Renal pelvis (tissue), 4 donors: ENCODE measurements around the gene TRMT44. TPM values are rescaled to one million over a fixed set of nuclear protein-coding genes. Genes with fewer than 3 reads are reported as not detected.
A peak's percentile ranks its signal among the peaks of the same experiment; 100 is the strongest.
"Not testable (repeated sequence)": the region's sequence is repeated elsewhere in the genome, so short reads cannot be mapped to it uniquely, and the experiment has no call there.

Experiments
- DNase-seq: peaks from one replicate; pipeline ENCODE4 v3.0.0-alpha.2; 2013
- polyA plus RNA-seq, 3 donors: library from polyadenylated mRNA; unstranded; fragments of 120-200 nt; gene quantifications; one replicate each; pipeline ENCODE4 v1.2.1, GENCODE V29; 2013; ENCODE audit not compliant: insufficient read length in 3 of 3

Gene TRMT44
- polyA plus RNA-seq, 3 donors = 16.9 to 27.2 (median 20.0) TPM

DNA sequence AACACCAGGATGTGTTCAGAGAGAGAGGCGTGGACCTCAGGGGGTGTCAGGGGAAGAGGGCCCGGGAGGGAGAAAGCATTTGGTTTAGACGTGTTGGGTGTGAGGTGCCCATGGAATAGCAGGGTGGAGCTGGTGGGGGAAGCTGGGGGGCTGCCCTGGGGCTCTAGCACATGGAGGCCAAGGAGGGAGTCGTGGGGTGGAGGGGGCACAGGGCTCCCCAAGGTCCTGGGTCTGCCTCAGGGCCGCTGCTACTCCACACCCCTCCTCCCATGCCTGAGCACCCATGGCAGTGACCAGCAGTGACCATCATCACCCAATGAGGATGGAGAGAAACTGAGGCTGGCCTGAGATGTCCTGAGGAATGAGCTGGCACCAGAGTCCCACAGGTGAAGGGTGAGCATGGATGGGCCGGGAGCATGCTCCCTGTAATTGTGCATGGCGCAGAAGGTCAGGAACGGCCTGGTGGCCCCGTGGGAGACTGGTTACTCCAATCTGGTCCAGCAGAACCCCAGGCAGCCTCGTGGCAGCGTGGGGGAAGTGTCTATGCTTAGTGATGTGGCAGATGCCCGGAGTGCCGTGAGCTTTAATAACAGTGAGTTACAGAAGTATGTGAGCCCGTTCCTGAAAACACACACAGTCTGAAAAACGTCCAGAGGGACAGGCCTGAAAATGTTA is 70.2 kb downstream of the TRMT44 start:
- DNase-seq = no peak

DNA sequence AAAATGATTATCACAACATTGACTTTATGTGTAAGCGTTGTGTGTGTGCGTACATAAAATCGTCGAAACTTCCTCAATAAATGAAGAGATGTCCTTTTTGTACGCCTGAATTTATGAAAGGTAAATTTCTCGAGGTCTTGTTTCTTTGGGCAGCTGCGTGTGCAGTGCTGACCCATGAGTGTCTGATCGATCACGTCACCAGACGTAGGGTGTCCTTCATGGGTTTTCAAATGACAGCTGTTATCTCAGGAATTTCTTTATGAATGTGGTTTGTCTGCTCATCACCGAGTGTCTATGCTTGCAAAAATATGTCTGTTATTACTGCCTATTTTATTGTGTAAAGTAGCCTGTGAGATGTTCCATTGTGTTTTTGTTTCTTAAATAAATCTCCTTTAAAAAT is 71.9 kb downstream of the TRMT44 start:
- DNase-seq = no peak

DNA sequence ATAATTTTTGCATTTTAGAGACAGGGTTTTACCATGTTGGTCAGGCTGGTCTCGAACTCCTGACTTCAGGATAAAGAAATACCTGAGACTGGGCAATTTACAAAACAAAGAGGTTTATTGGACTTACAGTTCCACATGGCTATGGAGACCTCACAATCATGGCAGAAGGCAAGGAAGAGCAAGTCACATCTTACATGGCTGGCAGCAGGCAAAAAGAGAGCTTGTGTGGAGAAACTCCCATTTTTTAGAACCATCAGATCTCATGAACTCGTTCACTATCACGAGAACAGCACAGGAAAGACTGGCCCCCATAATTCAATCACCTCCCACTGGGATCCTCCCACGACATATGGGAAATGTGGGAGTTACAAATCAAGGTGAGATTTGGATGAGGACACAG is 72.5 kb downstream of the TRMT44 start:
- not testable (repeated sequence) for DNase-seq

DNA sequence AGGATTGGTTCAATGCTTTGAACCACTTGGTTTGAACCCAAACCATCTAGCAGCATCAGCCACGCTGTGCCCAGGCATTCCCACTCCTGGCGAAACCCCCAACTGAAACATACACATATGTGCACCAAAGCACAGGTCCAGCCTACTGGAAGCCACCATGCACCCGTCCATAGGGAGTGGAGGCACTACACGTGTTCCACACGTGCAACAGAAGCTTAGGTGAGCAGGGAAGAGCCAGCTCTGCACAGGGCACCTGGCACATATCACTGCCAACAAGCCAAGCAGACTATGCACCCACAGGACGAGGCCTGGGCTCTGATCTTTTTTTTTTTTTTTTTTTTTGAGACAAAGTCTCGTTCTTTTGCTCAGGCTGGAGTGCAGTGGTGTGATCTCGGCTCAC is 73.4 kb downstream of the TRMT44 start:
- DNase-seq = no peak

DNA sequence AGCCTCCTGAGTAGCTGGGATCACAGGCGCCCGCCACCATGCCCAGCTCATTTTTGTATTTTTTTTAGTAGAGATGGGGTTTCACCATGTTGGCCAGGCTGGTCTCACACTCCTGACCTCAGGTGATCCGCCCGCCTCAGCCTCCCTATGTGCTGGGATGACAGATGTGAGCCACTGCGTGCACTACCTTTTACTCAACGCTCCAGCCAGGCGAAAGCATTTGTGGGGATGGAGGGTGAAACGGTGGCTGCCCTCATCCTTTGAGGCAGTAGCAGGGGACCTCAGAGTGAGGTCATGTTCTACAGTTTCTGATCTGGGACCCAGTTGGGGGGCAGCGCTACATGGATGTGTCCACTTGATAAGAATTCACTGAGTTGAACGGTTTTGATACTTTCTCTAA is 73.8 kb downstream of the TRMT44 start:
- DNase-seq = no peak

DNA sequence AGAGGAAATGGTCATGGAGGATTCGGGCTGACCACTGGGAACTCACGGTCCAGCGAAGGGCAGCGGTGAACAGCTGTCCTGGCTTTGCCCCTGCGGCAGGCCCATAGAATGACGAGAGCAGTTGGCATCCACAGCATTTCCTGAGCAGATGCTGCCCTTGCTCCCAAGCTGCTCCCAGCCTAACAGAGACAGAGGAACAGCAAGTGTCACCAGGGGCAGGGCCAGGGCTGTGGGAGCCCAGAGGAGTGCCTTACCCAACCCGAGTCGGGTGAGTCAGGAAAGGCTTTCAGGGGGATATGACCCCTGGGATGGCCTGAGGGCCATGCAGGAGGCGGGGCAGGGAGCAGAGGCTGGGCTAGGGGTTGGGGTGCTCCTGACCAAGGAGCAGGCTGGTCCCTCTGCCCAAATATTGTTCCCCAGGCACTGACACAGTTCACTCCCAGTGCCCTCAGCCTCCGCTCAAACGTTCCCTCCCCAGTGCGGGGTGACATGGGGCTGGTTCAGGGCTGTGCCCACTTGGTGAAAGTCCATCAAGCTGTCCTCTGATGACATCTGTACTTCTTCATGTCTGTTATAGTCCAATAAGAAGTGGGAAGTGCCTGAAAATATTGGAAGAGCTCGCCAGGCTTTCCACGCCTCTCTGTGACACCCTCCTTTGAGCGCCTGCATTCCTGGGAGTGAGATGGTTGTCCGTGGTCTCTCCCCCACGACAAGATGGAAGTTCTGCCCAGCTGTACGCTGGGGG is 74.9 kb downstream of the TRMT44 start:
- no peak for DNase-seq

DNA sequence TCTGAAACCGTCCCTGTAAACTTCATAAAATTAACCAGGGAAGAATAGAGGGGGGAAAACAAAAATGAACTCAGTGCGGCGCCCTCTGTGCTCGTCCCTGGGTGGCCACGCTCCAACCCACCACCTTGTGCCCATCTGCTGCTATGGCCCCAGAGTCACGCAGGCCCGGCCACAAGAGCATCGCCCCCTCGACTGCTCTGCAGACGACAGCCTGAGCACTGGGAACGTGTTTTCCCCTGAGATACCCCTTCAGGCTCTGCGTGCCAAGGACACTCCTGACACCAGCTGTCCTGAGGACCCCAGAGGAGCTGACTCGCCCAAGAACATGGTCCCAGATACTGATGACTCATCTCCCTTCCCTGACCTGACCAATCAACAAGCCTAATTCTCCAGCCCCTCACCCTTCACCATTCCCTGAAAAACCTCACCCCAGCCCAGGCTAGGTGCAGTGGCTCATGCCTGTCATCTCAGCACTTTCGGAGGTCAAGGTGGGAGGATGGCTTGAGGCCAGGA is 75.5 kb downstream of the TRMT44 start:
- DNase-seq = no peak

DNA sequence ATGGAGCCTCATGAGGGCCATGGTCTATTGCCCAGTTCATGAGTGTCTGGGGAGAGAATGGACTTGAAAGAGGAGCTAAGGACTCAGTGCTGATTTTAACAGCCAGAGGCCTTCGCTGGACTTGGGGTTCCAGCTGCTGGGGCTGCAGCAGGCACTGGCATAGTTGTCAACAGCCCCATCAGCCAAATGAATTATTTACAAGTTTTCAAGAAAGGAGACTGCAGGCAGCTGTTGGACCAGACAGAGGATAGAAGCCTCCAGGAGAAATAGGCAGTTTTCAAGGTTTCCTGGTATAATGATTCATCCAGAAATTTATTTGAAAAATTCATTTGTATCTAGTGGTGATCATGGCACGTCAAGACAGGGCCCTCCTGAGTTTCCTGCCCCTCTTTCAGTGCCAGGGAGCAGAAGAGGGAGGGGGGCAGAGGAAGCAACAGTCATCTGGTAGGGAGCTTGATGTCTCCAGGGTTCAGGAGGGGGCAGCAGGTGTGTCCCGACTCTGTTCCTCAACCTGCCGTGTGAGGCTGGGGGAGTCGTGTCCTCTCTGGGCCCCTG is 76.5 kb downstream of the TRMT44 start:
- DNase-seq = no peak

DNA sequence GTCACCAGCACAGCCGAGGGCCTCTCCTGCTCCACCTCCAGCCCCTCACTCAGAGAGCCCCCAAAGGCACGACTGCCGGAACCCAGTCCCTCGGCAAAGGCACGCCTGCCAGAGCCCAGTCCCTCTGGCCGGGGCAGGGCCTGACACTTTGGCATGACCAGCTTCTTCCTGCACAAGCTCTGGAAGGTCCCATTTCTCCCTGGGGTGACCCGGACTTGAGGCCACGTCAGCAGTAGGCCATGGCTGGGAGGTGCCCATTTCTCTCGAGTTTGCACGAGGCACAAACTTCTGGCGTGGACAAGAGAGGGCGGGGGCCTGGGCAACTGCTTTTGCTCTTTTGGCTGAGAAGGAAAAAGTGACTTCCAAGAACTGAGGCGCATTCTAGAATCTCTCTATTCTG is 77.4 kb downstream of the TRMT44 start:
- DNase-seq = no peak

DNA sequence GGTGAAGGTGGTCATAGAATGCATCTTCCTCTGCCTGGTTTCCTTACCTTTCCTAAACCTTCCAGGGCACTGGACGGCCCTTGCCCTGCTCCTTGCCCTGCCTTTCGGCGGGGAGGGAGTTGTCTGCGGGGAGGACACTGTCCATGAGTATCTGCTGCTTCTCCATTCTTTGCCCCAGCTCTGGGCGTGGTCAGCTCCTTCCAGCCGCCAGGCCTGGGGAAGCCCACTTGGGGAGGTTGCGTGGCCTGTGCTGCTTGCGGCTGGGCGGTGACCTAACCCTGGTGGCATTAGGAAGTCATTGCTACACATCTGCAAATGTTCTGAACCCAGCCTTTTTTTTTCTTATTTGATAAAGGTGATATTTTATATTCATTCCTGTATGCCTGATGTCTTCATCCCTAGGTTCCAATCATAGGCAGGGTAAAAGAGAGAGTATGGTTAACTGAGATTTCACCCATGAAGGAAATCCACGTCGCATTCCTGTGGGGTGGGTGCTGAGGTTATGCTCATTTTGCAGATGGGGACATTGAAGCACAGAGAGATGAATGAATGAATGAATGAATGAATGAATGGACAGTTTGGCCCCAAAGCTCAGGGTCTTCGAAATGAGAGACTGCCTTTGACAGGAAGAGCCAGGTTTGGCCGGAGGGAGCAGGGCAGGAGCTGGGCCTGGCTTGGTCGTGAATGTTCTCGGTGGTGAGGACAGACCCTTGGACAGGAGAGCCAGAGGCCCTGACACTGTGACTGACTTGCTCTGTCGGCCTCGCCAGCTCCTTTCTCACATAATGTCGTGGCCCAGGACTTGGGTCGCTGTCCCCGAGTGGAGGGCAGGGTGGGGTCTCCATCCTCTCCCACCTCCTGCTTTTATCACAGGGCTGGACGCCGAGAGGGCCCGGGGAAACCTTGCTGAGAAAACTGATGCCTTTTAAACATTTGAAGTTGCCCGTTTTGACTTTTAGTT is 81.9 kb downstream of the TRMT44 start:
- DNase-seq = no peak

DNA sequence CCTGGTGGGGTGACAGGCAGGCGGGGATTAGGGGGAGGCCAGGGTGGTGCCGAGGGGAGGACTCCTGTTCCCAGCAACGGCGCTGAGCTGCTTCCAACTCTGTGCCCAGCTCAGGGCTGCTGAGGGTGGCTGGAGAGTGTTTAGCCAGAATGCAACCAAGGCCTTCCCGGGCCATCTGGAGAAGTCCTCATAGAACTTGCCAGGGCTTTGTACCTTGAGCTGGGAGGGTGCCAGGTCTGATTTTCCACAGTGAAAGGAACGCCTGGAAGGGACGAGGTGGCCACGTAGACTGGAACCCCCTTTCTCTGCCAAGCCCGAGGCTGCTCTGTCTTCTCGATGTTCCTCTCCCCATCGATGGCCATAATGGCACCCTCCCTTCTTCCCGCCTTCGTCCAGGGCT is 82.6 kb downstream of the TRMT44 start:
- no peak for DNase-seq

DNA sequence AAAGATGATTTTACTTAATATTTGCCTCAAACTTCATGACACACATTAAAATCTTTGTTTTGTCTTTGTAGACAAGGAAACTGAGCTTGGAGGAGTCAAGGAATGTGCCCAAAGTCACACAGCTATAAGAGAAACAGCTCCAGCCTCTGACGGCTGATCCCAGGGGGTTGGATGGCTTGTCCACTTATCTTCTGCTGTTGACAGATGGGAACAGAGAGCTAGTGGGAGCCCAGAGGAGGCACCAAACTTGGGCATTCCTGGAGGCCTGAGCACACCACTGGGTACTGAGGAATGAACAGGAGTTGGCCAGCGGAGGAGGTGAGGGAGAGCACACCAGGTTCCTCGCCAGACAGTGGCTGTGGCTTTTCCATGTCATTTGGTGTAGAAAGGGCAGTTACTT is 83.2 kb downstream of the TRMT44 start:
- DNase-seq = no peak

DNA sequence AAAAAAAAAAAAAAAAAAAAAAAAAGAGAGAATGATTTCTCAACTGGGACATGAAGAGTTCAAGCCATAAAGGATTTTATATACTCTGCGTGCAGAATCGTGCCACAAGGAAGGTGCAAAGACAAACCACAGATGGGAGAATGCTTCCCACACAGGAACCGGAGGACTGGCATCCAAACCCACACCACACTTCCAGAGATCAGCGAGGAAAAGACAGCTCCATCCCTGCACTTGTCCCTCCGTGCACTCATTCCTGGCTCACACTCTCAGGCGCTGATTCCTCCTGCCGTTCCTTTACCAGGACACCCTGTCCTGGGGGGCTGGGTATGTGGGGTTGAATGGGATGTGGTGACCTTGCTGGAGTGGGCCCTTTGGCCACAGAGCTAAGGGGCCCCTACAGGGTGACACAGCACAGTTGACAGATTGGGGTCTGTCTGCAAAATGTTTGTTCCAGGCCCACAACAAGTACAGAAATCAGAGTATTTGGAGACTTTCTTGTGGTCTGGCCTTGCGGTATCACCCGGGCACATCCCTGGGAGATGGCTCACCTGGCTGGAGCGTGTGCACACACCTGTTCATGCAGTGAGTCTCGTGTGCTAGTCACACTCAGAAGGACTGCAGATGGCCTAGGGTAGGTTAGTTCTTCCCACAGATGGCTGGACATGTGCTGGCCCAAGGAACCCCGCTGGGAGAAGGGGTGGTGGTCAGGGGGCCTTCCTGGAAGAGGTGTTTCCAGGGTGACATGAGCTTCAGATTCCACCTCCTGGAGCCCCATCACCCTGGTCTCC is 84.2 kb downstream of the TRMT44 start:
- no peak for DNase-seq

DNA sequence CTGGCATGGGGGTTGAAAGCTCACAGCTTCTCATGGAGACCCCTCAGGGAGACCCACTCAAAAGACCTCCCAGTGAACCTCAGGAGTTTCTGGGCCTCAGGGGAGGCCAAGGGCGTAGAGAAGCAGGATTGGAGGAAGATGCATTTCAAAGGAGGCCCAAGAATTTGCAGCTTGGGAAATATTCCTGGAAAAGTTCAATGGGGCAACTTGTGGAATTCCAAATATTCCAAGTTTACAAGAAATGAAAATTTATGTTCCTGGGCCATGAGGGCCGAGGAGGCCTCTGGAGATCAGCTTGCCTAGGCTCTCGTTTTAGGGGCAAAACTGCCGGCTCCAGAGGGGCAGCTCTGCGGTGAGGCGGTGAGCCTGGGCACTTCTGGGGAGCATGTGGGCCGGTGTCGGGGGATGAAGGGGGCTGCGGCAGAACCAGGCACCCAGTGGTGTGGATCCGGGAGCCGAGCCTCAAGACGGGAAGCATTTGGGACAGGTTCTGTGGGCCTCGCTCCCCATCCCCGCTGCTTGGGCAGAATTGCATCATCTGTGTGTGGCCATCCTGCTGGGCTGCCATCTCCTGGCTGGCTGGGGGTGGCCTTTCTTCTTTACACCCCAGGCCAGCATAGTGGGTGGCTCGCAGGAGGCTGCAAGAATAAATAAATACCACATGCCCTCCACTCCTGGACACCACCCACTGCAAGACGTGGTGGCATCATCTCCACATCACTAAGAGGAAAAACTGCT is 85.0 kb downstream of the TRMT44 start:
- peak; percentile 66 for DNase-seq

Other genes starting within 250 kb of the TRMT44 start
- 10 to 100 TPM; 23.0 to 32.5 (median 32.2) TPM for gene SH3TC1, start 241.5 kb upstream of the TRMT44 start, polyA plus RNA-seq
- gene HTRA3, start 171.0 kb upstream of the TRMT44 start, polyA plus RNA-seq = 10 to 100 TPM in 1 of 3 donors, 1 to 10 TPM in 2; 8.4 to 15.4 (median 9.6) TPM
- gene ACOX3, start 54 bp upstream of the TRMT44 start, polyA plus RNA-seq = 10 to 100 TPM; 15.9 to 20.6 (median 17.8) TPM
- gene GPR78, start 139.6 kb downstream of the TRMT44 start, polyA plus RNA-seq = 1 to 10 TPM in 2 of 3 donors, under 1 TPM in 1; 0.37 to 1.6 (median 1.1) TPM
- gene CPZ, start 152.0 kb downstream of the TRMT44 start, polyA plus RNA-seq = 10 to 100 TPM; 20.5 to 25.2 (median 21.5) TPM